ENCODE results near the gene C1GALT1C1L.

DNA sequence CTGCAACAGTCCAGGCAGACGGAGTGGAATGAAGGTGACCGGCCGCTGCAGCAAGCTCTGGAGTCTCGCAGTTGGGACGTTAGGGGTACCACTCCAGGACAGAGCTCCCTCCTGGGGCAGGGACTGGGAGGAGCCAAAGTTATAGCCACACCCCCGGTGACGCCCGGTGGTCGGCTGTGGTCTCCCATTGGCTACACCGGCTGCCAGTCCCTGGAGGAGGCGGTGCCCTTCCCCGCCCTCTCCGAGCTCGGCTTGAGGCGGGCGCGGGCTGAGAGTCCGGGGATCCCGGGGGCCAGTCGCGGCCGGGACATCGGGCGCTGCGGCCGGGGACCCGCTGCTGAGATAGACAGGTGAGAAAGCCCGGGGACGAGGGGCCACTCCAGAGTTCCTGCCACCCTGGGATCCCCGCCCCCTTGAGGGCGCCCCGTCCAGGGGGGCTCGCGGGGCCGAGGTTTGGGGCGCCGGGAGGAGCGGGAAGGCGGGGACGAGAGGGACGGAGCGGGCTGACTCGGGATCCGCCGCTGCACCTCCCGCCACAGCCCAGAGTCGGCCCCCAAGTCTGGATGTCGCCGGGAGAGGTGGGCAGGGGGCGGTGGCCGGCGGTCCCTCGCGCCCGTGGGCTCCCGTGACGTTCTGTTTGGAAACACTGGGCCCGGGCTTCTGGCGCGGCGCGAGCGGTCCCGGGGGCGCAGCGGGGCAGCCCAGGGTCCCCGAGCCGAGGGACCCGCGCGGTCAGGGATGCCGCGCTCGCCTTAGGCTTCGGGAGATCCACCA lies 39.0 kb downstream of the C1GALT1C1L start, which contains the start of gene PLEKHH2:
- TF ChIP-seq CTCF (conservative IDR thresholded peaks at IDR 0.05; ENCODE audit: low read depth, low read length) (no peak), CEBPB (IDR thresholded peaks at IDR 0.05; ENCODE audit: low read depth, low read length) (no peak), RCOR1 (IDR thresholded peaks at IDR 0.05; ENCODE audit: insufficient replicate concordance, low read length) (no peak), MAFK (IDR thresholded peaks at IDR 0.05; ENCODE audit: low read depth, low read length) (no peak), POLR2A (IDR thresholded peaks at IDR 0.05; ENCODE audit: low read depth, low read length) (no peak; the same call in 1 of the 2 replicates), RAD21 (IDR thresholded peaks at IDR 0.05; ENCODE audit: low read length) (no peak), RFX5 (IDR thresholded peaks at IDR 0.05; ENCODE audit: low read depth, low read length) (no peak), SMC3 (IDR thresholded peaks at IDR 0.05; ENCODE audit: low read depth, low read length) (no peak), CHD1 (IDR thresholded peaks at IDR 0.05; ENCODE audit: low read depth, low read length) (no peak)

Data from IMR-90 (cell line).